ENCODE results near the gene CKAP4. TPM values are rescaled to one million over a fixed set of nuclear protein-coding genes. Genes with fewer than 3 reads are reported as not detected.

CKAP4 gene
- total RNA-seq, 1 experiment from 2014 or later: 62.4 TPM

GRCh38 chr12:106189341-106189740 lies 58.5 kb downstream of the CKAP4 start:
- Histone ChIP-seq H3K56ac (ENCODE audit: insufficient read length, low read depth, low read length) (no peak overlapping the region), H3K23me2 (ENCODE audit: insufficient read length, low read depth, low read length, poor library complexity, severe bottlenecking) (no peaks in the 10 kb centered on the region), H3K23ac (ENCODE audit: insufficient read length, low read depth, low read length) (no peak overlapping the region), H2BK15ac (ENCODE audit: low read depth, low read length) (no peak overlapping the region), H4K91ac (ENCODE audit: insufficient read length, low read depth, low read length) (no peak overlapping the region), H3K27me3 (ENCODE audit: insufficient read depth, low read length) (no peaks in the 10 kb centered on the region), H3K9me3 (ENCODE audit: control insufficient read depth, low read depth, low read length) (no peaks in the 10 kb centered on the region), H3K14ac (ENCODE audit: insufficient read depth, low read length) (no peak overlapping the region), H2AFZ (ENCODE audit: low read length) (no peak overlapping the region), H2BK20ac (ENCODE audit: low read depth, low read length, poor library complexity, severe bottlenecking) (no peak overlapping the region), H2BK12ac (ENCODE audit: insufficient read length, low read depth, low read length) (no peak overlapping the region), H3K4me1 (ENCODE audit: insufficient read depth, low read length) (no peaks in the 10 kb centered on the region), H4K8ac (replicated peaks; ENCODE audit: insufficient read length, low read depth, low read length) (no peak overlapping the region), H3T11ph (ENCODE audit: low read length) (no peak overlapping the region), H2AK5ac (ENCODE audit: insufficient read length, low read length) (no peak overlapping the region), H4K5ac (ENCODE audit: insufficient read length, low read depth, low read length) (no peak overlapping the region), H3K18ac (ENCODE audit: insufficient read length, low read depth, low read length) (no peak overlapping the region), H3K27ac (ENCODE audit: insufficient read length, low read depth, low read length) (no peak overlapping the region), H2BK5ac (ENCODE audit: insufficient read length, low read length) (no peak overlapping the region), H3K79me2 (ENCODE audit: insufficient read depth, low read length) (no peaks in the 10 kb centered on the region), H3K4ac (ENCODE audit: low read depth, low read length) (no peak overlapping the region), H3K79me1 (ENCODE audit: insufficient read depth, low read depth, low read length, poor library complexity, severe bottlenecking) (no peaks in the 10 kb centered on the region), H3K4me2 (ENCODE audit: insufficient read depth, insufficient read length, low read length) (no peak overlapping the region), H2BK120ac (ENCODE audit: low read depth, low read length, poor library complexity, severe bottlenecking) (no peak overlapping the region), H3K9ac (ENCODE audit: extremely low read depth, insufficient read length, low read length) (no peak overlapping the region), H4K20me1 (ENCODE audit: control insufficient read depth, insufficient read depth, insufficient read length) (no peaks in the 10 kb centered on the region)
- H3K4me1 Mint-ChIP-seq: peaks cover 6 to 19% of the 10 kb centered on the region in 2 experiments
- TF ChIP-seq, protein P1, sequence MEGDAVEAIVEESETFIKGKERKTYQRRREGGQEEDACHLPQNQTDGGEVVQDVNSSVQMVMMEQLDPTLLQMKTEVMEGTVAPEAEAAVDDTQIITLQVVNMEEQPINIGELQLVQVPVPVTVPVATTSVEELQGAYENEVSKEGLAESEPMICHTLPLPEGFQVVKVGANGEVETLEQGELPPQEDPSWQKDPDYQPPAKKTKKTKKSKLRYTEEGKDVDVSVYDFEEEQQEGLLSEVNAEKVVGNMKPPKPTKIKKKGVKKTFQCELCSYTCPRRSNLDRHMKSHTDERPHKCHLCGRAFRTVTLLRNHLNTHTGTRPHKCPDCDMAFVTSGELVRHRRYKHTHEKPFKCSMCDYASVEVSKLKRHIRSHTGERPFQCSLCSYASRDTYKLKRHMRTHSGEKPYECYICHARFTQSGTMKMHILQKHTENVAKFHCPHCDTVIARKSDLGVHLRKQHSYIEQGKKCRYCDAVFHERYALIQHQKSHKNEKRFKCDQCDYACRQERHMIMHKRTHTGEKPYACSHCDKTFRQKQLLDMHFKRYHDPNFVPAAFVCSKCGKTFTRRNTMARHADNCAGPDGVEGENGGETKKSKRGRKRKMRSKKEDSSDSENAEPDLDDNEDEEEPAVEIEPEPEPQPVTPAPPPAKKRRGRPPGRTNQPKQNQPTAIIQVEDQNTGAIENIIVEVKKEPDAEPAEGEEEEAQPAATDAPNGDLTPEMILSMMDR (conservative IDR thresholded peaks at IDR 0.05): 0 out of 3 replicates have a peak, but pooled peaks have one; percentile 28
- DNase-seq: no peak
- H3K9me3 Mint-ChIP-seq: no peaks in the 10 kb centered on the region
- no peak overlapping the region for H3K4me3 Mint-ChIP-seq
- H3K27me3 Mint-ChIP-seq (ENCODE audit: low read depth): peaks cover 4% of the 10 kb centered on the region; the same call in 1 of the 2 replicates
- no peak overlapping the region; a peak in 1 of 7 replicates for H3K27ac Mint-ChIP-seq
- H3K36me3 Mint-ChIP-seq (ENCODE audit: insufficient read depth in 1 of 3, low read depth in 3 of 3): no peaks in the 10 kb centered on the region
- no CpG with 5 or more reads among the region's 4 CpGs for WGBS (ENCODE audit: extremely low coverage, insufficient read length, low lambda C conversion rate)

Data from H9 (cell line).